Hepatocyte (in vitro differentiated cells): Measurements from ENCODE around the gene WNT2B. TPM values are rescaled to one million over a fixed set of nuclear protein-coding genes. Genes with fewer than 3 reads are reported as not detected.

Experiments used
- DNase-seq: peaks from one replicate; pipeline ENCODE4 v3.0.0-alpha.2; 2016; ENCODE audit warnings: low spot score
- H2AFZ ChIP-seq: fragments of 200-600 bp; sonication (generic); 2 replicates; pipeline ENCODE4 v1.6.0; 2016; ENCODE audit warnings: antibody characterized with exemption, mild to moderate bottlenecking
- H3K27ac ChIP-seq: fragments of 200-600 bp; sonication (generic); 2 replicates; pipeline ENCODE4 v1.5.1; 2016; ENCODE audit warnings: mild to moderate bottlenecking
- H3K27me3 ChIP-seq: fragments of 200-600 bp; sonication (generic); 2 replicates; pipeline ENCODE4 v1.6.1; 2016
- H3K36me3 ChIP-seq: fragments of 200-600 bp; sonication (generic); replicated peaks from 2 replicates; pipeline ENCODE4 v1.5.1; 2016; ENCODE audit warnings: low read depth; ENCODE audit not compliant: insufficient read depth
- H3K4me1 ChIP-seq: fragments of 200-600 bp; sonication (generic); 2 replicates; pipeline ENCODE4 v1.5.1; 2016; ENCODE audit warnings: mild to moderate bottlenecking, moderate library complexity; ENCODE audit not compliant: insufficient read depth
- H3K4me2 ChIP-seq: fragments of 200-600 bp; sonication (generic); 2 replicates; pipeline ENCODE4 v1.6.0; 2016
- H3K4me3 ChIP-seq: fragments of 200-600 bp; sonication (generic); 2 replicates; pipeline ENCODE4 v1.5.1; 2016; ENCODE audit warnings: mild to moderate bottlenecking
- H3K79me2 ChIP-seq: fragments of 200-600 bp; sonication (generic); 2 replicates; pipeline ENCODE4 v1.6.0; 2017; ENCODE audit warnings: mild to moderate bottlenecking
- H3K9me2 ChIP-seq: fragments of 200-600 bp; sonication (generic); replicated peaks from 2 replicates; pipeline ENCODE4 v1.6.0; 2017; ENCODE audit warnings: mild to moderate bottlenecking; ENCODE audit not compliant: insufficient read depth
- H3K9me3 ChIP-seq: fragments of 200-600 bp; sonication (generic); 2 replicates; pipeline ENCODE4 v1.5.1; 2016; ENCODE audit warnings: low read depth, mild to moderate bottlenecking
- H4K20me1 ChIP-seq: fragments of 200-600 bp; sonication (generic); 2 replicates; pipeline ENCODE4 v1.6.0; 2016; ENCODE audit warnings: mild to moderate bottlenecking; ENCODE audit not compliant: insufficient read depth, poor library complexity, severe bottlenecking
- EZH2 ChIP-seq: fragments of 200-600 bp; sonication (generic); IDR thresholded peaks from 2 replicates; pipeline ENCODE4 v1.6.1; 2016; ENCODE audit warnings: antibody characterized with exemption, mild to moderate bottlenecking, borderline replicate concordance
- EZH2phosphoT487 ChIP-seq: fragments of 200-600 bp; sonication (generic); IDR thresholded peaks from one replicate; pipeline ENCODE4 v1.6.1; 2018; ENCODE audit warnings: antibody characterized with exemption, mild to moderate bottlenecking, low read depth, moderate library complexity; ENCODE audit not compliant: unreplicated experiment, severe bottlenecking
- WGBS: methylation state at CpG from one replicate; pipeline ENCODE4 v1.1.6; 2016; ENCODE audit warnings: low lambda C conversion rate; ENCODE audit errors: missing lambda C conversion rate; 5-methylcytosine and 5-hydroxymethylcytosine counted together
- polyA plus RNA-seq: library from polyadenylated mRNA; unstranded; fragments of >200 nt; fragmentation: Nextera tagmentation; extraction: Ambion mirVana; gene quantifications from 2 replicates; pipeline ENCODE4 v1.2.1, GENCODE V29; 2016
- total RNA-seq: library from RNA; depleted of rRNA; stranded (reverse); fragments of >200 nt; gene quantifications from 2 replicates; pipeline ENCODE4 v1.2.3, GENCODE V29; 2014
- TF ChIP-seq, protein P1 (sequence below): fragments of 200-600 bp; sonication (generic); IDR thresholded peaks from 2 replicates; pipeline ENCODE4 v1.5.1; 2016; ENCODE audit warnings: antibody characterized with exemption, mild to moderate bottlenecking; ENCODE audit not compliant: poor library complexity

Gene WNT2B
- total and polyA plus RNA-seq, 2 experiments from 2014 or later = 2.7 to 3.8 TPM

DNA sequence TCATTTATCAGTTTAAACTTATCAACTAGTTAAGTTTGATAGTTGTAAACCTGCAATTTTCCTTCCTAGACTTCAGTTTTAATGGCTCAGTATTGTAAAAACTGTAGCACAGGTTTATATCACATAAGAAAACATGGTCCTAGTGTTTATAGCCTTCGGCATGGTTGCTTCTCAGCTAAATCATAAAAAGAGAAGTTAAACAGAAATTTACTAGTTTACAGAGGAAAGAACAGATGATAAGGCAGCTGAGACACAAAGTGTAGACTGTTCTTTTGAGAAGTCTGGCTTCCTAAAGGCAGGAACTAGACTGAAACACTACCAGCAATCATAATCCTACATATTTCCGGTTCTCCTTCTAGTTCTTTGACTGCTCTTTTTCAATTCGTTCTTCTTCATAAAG, 39.8 kb downstream of the WNT2B start:
- H3K27ac ChIP-seq = peak overlapping the region; percentile 22
- H2AFZ ChIP-seq = no peak overlapping the region
- H3K4me2 ChIP-seq = peak overlapping the region; percentile 35

DNA sequence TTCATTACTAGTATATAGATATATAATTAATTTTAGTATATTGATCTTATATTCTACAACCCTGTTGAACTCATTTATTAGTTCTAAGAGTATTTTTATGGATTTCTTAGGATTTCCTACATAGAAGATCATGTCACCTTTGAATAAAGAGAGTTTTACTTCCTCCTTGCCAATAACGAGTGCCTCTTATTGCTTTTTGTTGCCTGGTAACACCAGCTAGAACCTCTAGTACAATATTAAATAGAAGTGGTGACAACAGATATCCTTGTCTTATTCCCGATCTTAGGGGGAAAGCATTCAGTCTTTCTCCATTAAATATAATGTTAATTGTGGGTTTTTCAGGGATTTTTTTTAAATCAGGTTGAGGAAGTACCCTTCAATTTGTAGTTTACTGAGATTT, 40.8 kb downstream of the WNT2B start:
- Histone ChIP-seq H3K9me2 (no peaks in the 10 kb centered on the region), H3K27me3 (no peaks in the 10 kb centered on the region), H3K36me3 (no peaks in the 10 kb centered on the region), H3K4me3 (no peak overlapping the region), H3K79me2 (no peaks in the 10 kb centered on the region), H3K4me2 (no peak overlapping the region), H4K20me1 (no peaks in the 10 kb centered on the region), H3K27ac (no peak overlapping the region), H3K9me3 (no peaks in the 10 kb centered on the region), H3K4me1 (peaks cover 6% of the 10 kb centered on the region), H2AFZ (no peak overlapping the region)
- WGBS = 85% methylated on average over 2 of the region's 2 CpGs
- DNase-seq = no peak
- TF ChIP-seq, protein P1, sequence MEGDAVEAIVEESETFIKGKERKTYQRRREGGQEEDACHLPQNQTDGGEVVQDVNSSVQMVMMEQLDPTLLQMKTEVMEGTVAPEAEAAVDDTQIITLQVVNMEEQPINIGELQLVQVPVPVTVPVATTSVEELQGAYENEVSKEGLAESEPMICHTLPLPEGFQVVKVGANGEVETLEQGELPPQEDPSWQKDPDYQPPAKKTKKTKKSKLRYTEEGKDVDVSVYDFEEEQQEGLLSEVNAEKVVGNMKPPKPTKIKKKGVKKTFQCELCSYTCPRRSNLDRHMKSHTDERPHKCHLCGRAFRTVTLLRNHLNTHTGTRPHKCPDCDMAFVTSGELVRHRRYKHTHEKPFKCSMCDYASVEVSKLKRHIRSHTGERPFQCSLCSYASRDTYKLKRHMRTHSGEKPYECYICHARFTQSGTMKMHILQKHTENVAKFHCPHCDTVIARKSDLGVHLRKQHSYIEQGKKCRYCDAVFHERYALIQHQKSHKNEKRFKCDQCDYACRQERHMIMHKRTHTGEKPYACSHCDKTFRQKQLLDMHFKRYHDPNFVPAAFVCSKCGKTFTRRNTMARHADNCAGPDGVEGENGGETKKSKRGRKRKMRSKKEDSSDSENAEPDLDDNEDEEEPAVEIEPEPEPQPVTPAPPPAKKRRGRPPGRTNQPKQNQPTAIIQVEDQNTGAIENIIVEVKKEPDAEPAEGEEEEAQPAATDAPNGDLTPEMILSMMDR = no peak
- TF ChIP-seq EZH2 = no peak
- TF ChIP-seq EZH2phosphoT487 = no peak

More for the DNA sequence above, 39.8 kb downstream of the WNT2B start:
- H3K9me3 ChIP-seq = no peaks in the 10 kb centered on the region
- peaks cover 10% of the 10 kb centered on the region for H3K4me1 ChIP-seq
- no peaks in the 10 kb centered on the region for H3K79me2 ChIP-seq
- no peaks in the 10 kb centered on the region for H3K9me2 ChIP-seq
- no peak overlapping the region for H3K4me3 ChIP-seq
- no peaks in the 10 kb centered on the region for H4K20me1 ChIP-seq
- no peaks in the 10 kb centered on the region for H3K36me3 ChIP-seq
- no peaks in the 10 kb centered on the region for H3K27me3 ChIP-seq
- no peak for TF ChIP-seq EZH2phosphoT487
- TF ChIP-seq, protein P1 = no peak
- TF ChIP-seq EZH2 = no peak
- DNase-seq = peak; percentile 10
- 39% methylated on average over 3 of the region's 3 CpGs for WGBS

DNA sequence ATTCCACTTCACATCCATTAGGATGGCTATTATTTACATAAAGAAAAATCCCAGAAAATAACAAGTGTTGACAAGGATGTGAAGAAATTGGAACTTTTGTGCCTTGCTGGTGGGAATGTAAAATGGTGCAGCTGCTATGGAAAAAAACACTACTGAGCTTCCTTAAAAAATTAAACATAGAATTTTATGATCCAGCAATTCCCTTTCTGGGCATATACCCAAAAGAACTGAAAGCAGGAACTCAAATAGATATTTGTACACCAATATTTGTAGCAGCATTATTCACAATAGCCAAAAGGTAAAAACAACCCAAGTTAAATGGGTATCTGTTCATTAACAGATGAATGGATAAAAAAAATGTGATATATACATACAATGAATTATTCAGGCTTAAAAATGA, 45.6 kb downstream of the WNT2B start:
- no peaks in the 10 kb centered on the region for H3K9me2 ChIP-seq
- H3K4me3 ChIP-seq = no peak overlapping the region
- H3K4me1 ChIP-seq = no peaks in the 10 kb centered on the region
- no peaks in the 10 kb centered on the region for H3K9me3 ChIP-seq
- H3K4me2 ChIP-seq = no peak overlapping the region
- no peak for DNase-seq
- TF ChIP-seq, protein P1 = no peak
- TF ChIP-seq EZH2 = no peak
- no peak for TF ChIP-seq EZH2phosphoT487
- no peaks in the 10 kb centered on the region for H3K36me3 ChIP-seq
- no peaks in the 10 kb centered on the region for H3K79me2 ChIP-seq
- no peaks in the 10 kb centered on the region for H3K27me3 ChIP-seq
- H4K20me1 ChIP-seq = no peaks in the 10 kb centered on the region
- no peak overlapping the region for H2AFZ ChIP-seq
- no peak overlapping the region for H3K27ac ChIP-seq

DNA sequence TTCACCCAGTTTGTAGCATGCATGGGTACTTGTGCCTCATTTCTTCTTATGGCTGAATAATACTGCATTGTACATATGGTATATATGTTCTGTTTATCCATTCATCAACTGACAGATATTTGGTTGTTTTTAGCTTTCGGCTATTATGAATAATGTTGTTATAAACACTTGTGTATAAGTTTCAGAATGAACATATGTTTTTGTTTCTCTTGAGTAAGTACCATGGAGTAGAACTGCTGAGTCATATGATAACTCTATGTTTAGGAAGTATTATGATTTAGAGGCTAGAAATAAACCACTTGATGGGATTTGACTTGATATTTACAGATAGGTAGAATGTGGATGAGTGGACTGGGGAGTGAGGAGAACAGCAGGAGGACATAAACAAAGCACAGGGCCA, 48.6 kb downstream of the WNT2B start:
- DNase-seq = no peak
- no peaks in the 10 kb centered on the region for H3K36me3 ChIP-seq
- H2AFZ ChIP-seq = no peak overlapping the region

More for the DNA sequence above, 48.6 kb downstream of the WNT2B start:
- no peaks in the 10 kb centered on the region for H3K9me3 ChIP-seq
- WGBS = 72% methylated on average over 1 of the region's 1 CpG
- H3K79me2 ChIP-seq = no peaks in the 10 kb centered on the region
- H3K27ac ChIP-seq = no peak overlapping the region
- H3K4me2 ChIP-seq = no peak overlapping the region
- H4K20me1 ChIP-seq = no peaks in the 10 kb centered on the region
- no peaks in the 10 kb centered on the region for H3K27me3 ChIP-seq
- H3K4me1 ChIP-seq = no peaks in the 10 kb centered on the region
- H3K9me2 ChIP-seq = no peaks in the 10 kb centered on the region
- H3K4me3 ChIP-seq = no peak overlapping the region
- TF ChIP-seq, protein P1 = no peak
- TF ChIP-seq EZH2phosphoT487 = no peak
